ENCODE measurements around the gene TRPV6.

TRPV6 gene

GRCh38 chr7:142885311-142886230, at the start of gene TRPV6:
TSS of gene TRPV6 (minus strand) at chr7:142885745.
- DNase-seq (no peak), ATAC-seq (no peak)

- ATAC-seq (no peak), DNase-seq (no peak)
These were observed 48.5 kb upstream of the TRPV6 start for GRCh38 chr7:142934056-142934455.

GRCh38 chr7:142933624-142934023, 48.1 kb upstream of the TRPV6 start, which contains the start of gene TRPV5:
TSS of gene TRPV5 (minus strand) at chr7:142933746. CDS start at chr7:142933459, 287 bp downstream.
- ATAC-seq: no peak

GRCh38 chr7:142933092-142933475, 47.5 kb upstream of the TRPV6 start:
- DNase-seq (no peak), ATAC-seq (no peak)

More at GRCh38 chr7:142933624-142934023, 48.1 kb upstream of the TRPV6 start, which contains the start of gene TRPV5:
- DNase-seq: no peak

GRCh38 chr7:142932386-142933091, 47.0 kb upstream of the TRPV6 start:
- DNase-seq: no peak
- no peak for ATAC-seq

GRCh38 chr7:142930126-142930730, 44.7 kb upstream of the TRPV6 start:
- no peak for ATAC-seq
- no peak for DNase-seq

GRCh38 chr7:142927949-142928348, 42.4 kb upstream of the TRPV6 start:
- ATAC-seq (no peak), DNase-seq (no peak)

GRCh38 chr7:142927085-142927745, 41.7 kb upstream of the TRPV6 start:
- ATAC-seq: no peak
- no peak for DNase-seq

- no peak for ATAC-seq
These were observed 39.9 kb upstream of the TRPV6 start for GRCh38 chr7:142925413-142925812.

GRCh38 chr7:142923391-142923790, 37.8 kb upstream of the TRPV6 start:
- DNase-seq (no peak), ATAC-seq (no peak)

More at GRCh38 chr7:142925413-142925812, 39.9 kb upstream of the TRPV6 start:
- no peak for DNase-seq

GRCh38 chr7:142919656-142920055, 34.1 kb upstream of the TRPV6 start:
- DNase-seq: no peak
- ATAC-seq: no peak

- ATAC-seq (no peak), DNase-seq (no peak)
These were observed 33.4 kb upstream of the TRPV6 start for GRCh38 chr7:142918901-142919300.

GRCh38 chr7:142917447-142917846, 31.9 kb upstream of the TRPV6 start:
- DNase-seq (no peak), ATAC-seq (no peak)

GRCh38 chr7:142916508-142916907, 31.0 kb upstream of the TRPV6 start:
- ATAC-seq: no peak
- DNase-seq: no peak

GRCh38 chr7:142915315-142915714, 29.8 kb upstream of the TRPV6 start:
- DNase-seq (no peak), ATAC-seq (no peak)

GRCh38 chr7:142914121-142914520, 28.6 kb upstream of the TRPV6 start:
- DNase-seq: no peak
- ATAC-seq: no peak

GRCh38 chr7:142913566-142913965, 28.0 kb upstream of the TRPV6 start:
- DNase-seq: no peak
- ATAC-seq: no peak

GRCh38 chr7:142913051-142913450, 27.5 kb upstream of the TRPV6 start:
- DNase-seq (no peak), ATAC-seq (no peak)

- no peak for ATAC-seq
- no peak for DNase-seq
These were observed 24.9 kb upstream of the TRPV6 start for GRCh38 chr7:142910481-142910880.

- no peak for ATAC-seq
- DNase-seq: no peak
These were observed 24.5 kb upstream of the TRPV6 start for GRCh38 chr7:142910031-142910433.

GRCh38 chr7:142908921-142909890, 23.7 kb upstream of the TRPV6 start:
- ATAC-seq: peak; percentile 49
- DNase-seq: no peak

All from stimulated activated naive CD8-positive, alpha-beta T cell treated with anti-CD3 and anti-CD28 coated beads, Interleukin-15, Interleukin-2, amounts not matched to agents 100 U/mL and 50 U/mL, for 24 hours (primary cell).